Spleen (tissue), 7 donors: ENCODE data around the gene PPARGC1A.

Experiments used
- CTCF ChIP-seq, 11 experiments: fragments of 200-600 bp in 7 of 11; fragments of 450-650 bp in 4 of 11; sonication (generic) in 4 of 11; IDR thresholded peaks in 8 of 11; conservative IDR thresholded peaks in 3 of 11; 1 replicate in 7 of 11; 2 replicates in 4 of 11; pipeline versions ENCODE4 v1.4.0 to v1.8.0; 2016 to 2021; ENCODE audit warnings: antibody characterized with exemption in 11 of 11, inconsistent platforms in 4 of 11, mild to moderate bottlenecking in 1 of 11
- POLR2A ChIP-seq, 3 donors: fragments of 450-650 bp; IDR thresholded peaks; one replicate each; pipeline ENCODE4 v1.5.1; 2017; ENCODE audit warnings: antibody characterized with exemption in 3 of 3, mild to moderate bottlenecking in 1 of 3
- POLR2AphosphoS5 ChIP-seq, 3 donors: sonication (generic); formaldehyde crosslinking; IDR thresholded peaks; one replicate each; pipeline ENCODE4 v1.5.1; 2017; ENCODE audit warnings: antibody characterized with exemption in 3 of 3
- donor health status: DM: no; HTN: no; CAD: no; lungs with moderate emphysema.
- donor health status: DM: no; HTN: no; CAD: no.
- donor health status: DM: no; HTN: no; CAD: no.

- TF ChIP-seq CTCF (IDR thresholded peaks at IDR 0.05 in 8 of 11, conservative IDR thresholded peaks at IDR 0.05 in 3 of 11) (no peak), POLR2A (IDR thresholded peaks at IDR 0.05) (no peak), POLR2AphosphoS5 (IDR thresholded peaks at IDR 0.05) (no peak)
Measured at GRCh38 chr4:23838607-23839006, 51.2 kb downstream of the PPARGC1A start.
